Measurements from ENCODE around the gene SART3. TPM values are rescaled to one million over a fixed set of nuclear protein-coding genes. Genes with fewer than 3 reads are reported as not detected.

The SART3 gene
- total and polyA plus RNA-seq, 2 of the 8 experiments (the other 6 are each of a cell fraction or from before 2014, with no cell fraction given) = 16.0 to 103 TPM

DNA sequence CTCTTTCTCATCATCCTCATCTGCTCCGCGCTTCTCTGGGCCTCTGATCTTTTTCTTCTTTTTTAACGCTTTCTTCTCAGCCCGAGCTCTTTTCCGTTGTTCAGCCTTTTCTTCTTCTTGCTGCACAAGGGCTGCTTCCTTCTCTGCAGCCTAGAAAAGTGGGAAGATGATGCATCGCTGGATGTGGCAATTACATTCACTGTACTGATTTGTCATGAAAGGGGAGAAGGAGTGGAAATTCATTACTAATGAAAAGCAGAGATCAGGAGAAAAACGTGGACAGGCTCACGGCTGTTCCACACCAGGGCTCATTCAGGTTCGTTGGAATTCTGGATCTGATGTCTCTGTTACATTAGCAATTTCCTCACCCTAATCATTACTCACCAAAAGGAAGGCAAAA is 30.8 kb downstream of the SART3 start:
- Histone ChIP-seq H3K4me1 (replicated peaks in 1 of 4; ENCODE audit: control insufficient read depth in 3 of 4, insufficient read depth in 4 of 4, low read length in 3 of 4) (no peaks in the 10 kb centered on the region), H3K9ac (replicated peaks in 1 of 4; ENCODE audit: extremely low read depth in 1 of 4, low read depth in 3 of 4, low read length in 3 of 4) (no peak overlapping the region), H4K20me1 (replicated peaks in 1 of 2; ENCODE audit: control insufficient read depth in 1 of 2, insufficient read depth in 2 of 2, low read length in 2 of 2) (peaks cover 3 to 13% of the 10 kb centered on the region in 2 experiments), H3K23ac (ENCODE audit: insufficient read length) (no peak overlapping the region), H2BK120ac (replicated peaks; ENCODE audit: low read depth, low read length) (no peak overlapping the region), H3K27me3 (replicated peaks in 1 of 4; ENCODE audit: control insufficient read depth in 3 of 4, extremely low read depth in 1 of 4, insufficient read depth in 3 of 4, low read length in 3 of 4) (no peaks in the 10 kb centered on the region), H3K27ac (ENCODE audit: low read depth, low read length) (no peak overlapping the region), H2BK5ac (ENCODE audit: low read depth, low read length) (no peak overlapping the region), H4K5ac (ENCODE audit: insufficient read length, low read depth, low read length) (no peak overlapping the region), H2AK5ac (ENCODE audit: low read depth, low read length) (no peak overlapping the region), H3K23me2 (ENCODE audit: low read depth, low read length) (no peaks in the 10 kb centered on the region), H2BK12ac (ENCODE audit: low read depth, low read length) (no peak overlapping the region), H3K9me3 (ENCODE audit: insufficient read depth in 2 of 2, low read depth in 1 of 2, low read length in 1 of 2) (no peaks in the 10 kb centered on the region), H3K14ac (ENCODE audit: insufficient read length) (no peak overlapping the region), H3K79me1 (ENCODE audit: low read depth, low read length) (peaks cover 3% of the 10 kb centered on the region), H3K4me3 (ENCODE audit: extremely low read depth in 1 of 4, insufficient read depth in 2 of 4, low read depth in 3 of 4, low read length in 4 of 4) (no peak overlapping the region), H3K56ac (replicated peaks; ENCODE audit: insufficient read length, low read depth, low read length) (no peak overlapping the region), H3K36me3 (ENCODE audit: control insufficient read depth in 2 of 4, insufficient read depth in 4 of 4, low read length in 3 of 4) (peaks cover 45 to 95% (median 68%) of the 10 kb centered on the region in 4 experiments), H3K4me2 (ENCODE audit: insufficient read depth in 1 of 2, low read depth in 2 of 2, low read length in 2 of 2) (no peak overlapping the region), H2BK15ac (ENCODE audit: low read length) (no peak overlapping the region), H3K79me2 (ENCODE audit: control insufficient read depth in 1 of 2, insufficient read depth in 2 of 2, low read length in 2 of 2) (no peaks in the 10 kb centered on the region), H4K91ac (replicated peaks; ENCODE audit: insufficient read length, low read length) (no peak overlapping the region), H2BK20ac (ENCODE audit: low read length) (no peak overlapping the region), H3K4ac (replicated peaks; ENCODE audit: insufficient read length, low read depth, low read length) (no peak overlapping the region), H3K18ac (ENCODE audit: extremely low read depth, low read length) (no peak overlapping the region), H2AFZ (ENCODE audit: low read length) (no peak overlapping the region), H4K8ac (ENCODE audit: extremely low read depth, insufficient read depth, low read length) (no peak overlapping the region)
- no peak for TF ChIP-seq MAFK (IDR thresholded peaks at IDR 0.05; ENCODE audit: low read depth, low read length)
- TF ChIP-seq RFX5 (IDR thresholded peaks at IDR 0.05; ENCODE audit: borderline replicate concordance, low read depth, low read length) = no peak
- TF ChIP-seq SRF (IDR thresholded peaks at IDR 0.05; ENCODE audit: low read depth, low read length) = no peak
- TF ChIP-seq ASH2L (IDR thresholded peaks at IDR 0.05; ENCODE audit: low read length) = no peak
- TF ChIP-seq EGR1 (IDR thresholded peaks at IDR 0.05; ENCODE audit: borderline replicate concordance, low read depth, low read length) = no peak
- TF ChIP-seq CREB1 (IDR thresholded peaks at IDR 0.05) = no peak
- TF ChIP-seq ATF2 (IDR thresholded peaks at IDR 0.05; ENCODE audit: low read length) = no peak
- no peak for TF ChIP-seq GABPA (IDR thresholded peaks at IDR 0.05; ENCODE audit: borderline replicate concordance, insufficient read depth, low read length)
- TF ChIP-seq POLR2A (IDR thresholded peaks at IDR 0.05; ENCODE audit: control extremely low read depth in 1 of 2, low read depth in 2 of 2, low read length in 2 of 2) = no peak
- no peak for TF ChIP-seq POLR2AphosphoS5 (IDR thresholded peaks at IDR 0.05; ENCODE audit: low read depth, low read length)
- TF ChIP-seq EP300 (IDR thresholded peaks at IDR 0.05; ENCODE audit: borderline replicate concordance in 1 of 2, low read depth in 2 of 2, low read length in 2 of 2) = no peak
- TF ChIP-seq TEAD4 (IDR thresholded peaks at IDR 0.05; ENCODE audit: low read depth, low read length) = no peak
- CTCF ChIA-PET (ENCODE audit: partially characterized antibody) = interaction anchor here (1.2 to 3.3 kb wide), 2 partner anchors 12 to 19 kb away, joined by 6 to 17 read pairs; no protein-coding TSS in a partner anchor
- 95% methylated on average over 9 of the region's 9 CpGs; no CpG with 5 or more reads in 1 of the 2 experiments for WGBS, 2 experiments (ENCODE audit: extremely low coverage in 1 of 2, insufficient coverage in 1 of 2, insufficient read length in 1 of 2, insufficient replicate concordance in 2 of 2, low coverage in 1 of 2, low lambda C conversion rate in 2 of 2, missing lambda C conversion rate in 1 of 2)
- FAIRE-seq = no peak
- POLR2A ChIA-PET (ENCODE audit: partially characterized antibody) = interaction anchor here (2.5 kb wide), 1 partner anchor 7 kb away, joined by 10 read pairs; no protein-coding TSS in a partner anchor
- DNase-seq (ENCODE audit: low read depth in 1 of 2, low spot score in 2 of 2) = no peak

Data from H1 (cell line).